Neural cell (in vitro differentiated cells): ENCODE measurements around the gene NRCAM. TPM values are rescaled to one million over a fixed set of nuclear protein-coding genes. Genes with fewer than 3 reads are reported as not detected.

ENCODE experiments used
- H2AFZ ChIP-seq: fragments of 200-600, 300-800 bp; sonication (generic), shearing (Covaris generic); 2 replicates; pipeline ENCODE4 v1.6.0; 2014; ENCODE audit warnings: low read depth, mild to moderate bottlenecking, antibody characterized with exemption, low read length, moderate library complexity
- H3F3A ChIP-seq: fragments of 200-600 bp; shearing (Covaris generic); 2 replicates; pipeline ENCODE4 v1.6.1; 2016; ENCODE audit warnings: mild to moderate bottlenecking, moderate library complexity, mixed read lengths, antibody characterized with exemption, low read length; ENCODE audit not compliant: insufficient read depth, poor library complexity, severe bottlenecking
- H3K27ac ChIP-seq: fragments of 200-600, 300-800 bp; sonication (generic), shearing (Covaris generic); 2 replicates; pipeline ENCODE4 v1.5.1; 2014; ENCODE audit warnings: mild to moderate bottlenecking, low read length, moderate library complexity
- H3K27me3 ChIP-seq: fragments of 300-800, 200-600 bp; sonication (generic), shearing (Covaris generic); 2 replicates; pipeline ENCODE4 v1.6.0; 2014; ENCODE audit warnings: mild to moderate bottlenecking, low read depth, low read length, moderate library complexity; ENCODE audit not compliant: insufficient read depth
- H3K36me3 ChIP-seq: fragments of 300-800, 200-600 bp; sonication (generic), shearing (Covaris generic); 2 replicates; pipeline ENCODE4 v1.5.1; 2014; ENCODE audit warnings: mild to moderate bottlenecking, antibody characterized with exemption, low read length, moderate library complexity; ENCODE audit not compliant: insufficient read depth
- H3K4me2 ChIP-seq: fragments of 300-800, 200-600 bp; sonication (generic), shearing (Covaris generic); 2 replicates; pipeline ENCODE4 v1.6.0; 2014; ENCODE audit warnings: mild to moderate bottlenecking, low read length
- H3K4me3 ChIP-seq: fragments of 300-800, 200-600 bp; sonication (generic), shearing (Covaris generic); 2 replicates; pipeline ENCODE4 v1.5.1; 2014; ENCODE audit warnings: mild to moderate bottlenecking, low read length, moderate library complexity
- H3K79me2 ChIP-seq: fragments of 200-600 bp; shearing (Covaris generic); replicated peaks from 2 replicates; pipeline ENCODE4 v1.6.0; 2014; ENCODE audit warnings: mild to moderate bottlenecking, low read length, moderate library complexity; ENCODE audit not compliant: insufficient read depth
- H3K9ac ChIP-seq: fragments of 300-800, 200-600 bp; sonication (generic), shearing (Covaris generic); 2 replicates; pipeline ENCODE4 v1.6.1; 2016; ENCODE audit warnings: mild to moderate bottlenecking, low read length, mixed read lengths
- H3K9me2 ChIP-seq: fragments of 200-600 bp; shearing (Covaris generic); 2 replicates; pipeline ENCODE4 v1.6.1; 2016; ENCODE audit warnings: mild to moderate bottlenecking, low read length, mixed read lengths; ENCODE audit not compliant: insufficient read depth
- H3K9me3 ChIP-seq: fragments of 200-600, 300-800 bp; sonication (generic), shearing (Covaris generic); 2 replicates; pipeline ENCODE4 v1.6.1; 2016; ENCODE audit warnings: mild to moderate bottlenecking, mixed run types, low read length, moderate library complexity, mixed read lengths
- H4K20me1 ChIP-seq: fragments of 200-600 bp; shearing (Covaris generic); 2 replicates; pipeline ENCODE4 v1.6.1; 2016; ENCODE audit warnings: mild to moderate bottlenecking, mixed run types; ENCODE audit not compliant: insufficient read depth
- EP300 ChIP-seq: fragments of 450-650 bp; conservative IDR thresholded peaks from 2 replicates; pipeline ENCODE4 v1.6.1; 2014; ENCODE audit warnings: antibody characterized with exemption, mild to moderate bottlenecking, moderate library complexity; ENCODE audit not compliant: poor library complexity, severe bottlenecking
- EZH2 ChIP-seq: fragments of 200-600, 300-800 bp; shearing (Covaris generic), sonication (generic); IDR thresholded peaks from 2 replicates; pipeline ENCODE4 v1.6.1; 2014; ENCODE audit warnings: antibody characterized with exemption, low read length, borderline replicate concordance, mild to moderate bottlenecking; ENCODE audit not compliant: insufficient read depth, poor library complexity, severe bottlenecking
- MXI1 ChIP-seq: fragments of 450-650 bp; conservative IDR thresholded peaks from 2 replicates; pipeline ENCODE4 v1.6.1; 2014; ENCODE audit warnings: antibody characterized with exemption, mild to moderate bottlenecking; ENCODE audit not compliant: poor library complexity, severe bottlenecking
- POLR2AphosphoS5 ChIP-seq: IDR thresholded peaks from 2 replicates; pipeline ENCODE4 v1.6.1; 2012
- RAD21 ChIP-seq: fragments of 450-650 bp; conservative IDR thresholded peaks from 2 replicates; pipeline ENCODE4 v1.6.1; 2014; ENCODE audit warnings: antibody characterized with exemption, mild to moderate bottlenecking, moderate library complexity
- REST ChIP-seq: IDR thresholded peaks from 2 replicates; pipeline ENCODE4 v1.6.1; 2012; ENCODE audit warnings: borderline replicate concordance
- SMC3 ChIP-seq: fragments of 450-650 bp; conservative IDR thresholded peaks from 2 replicates; pipeline ENCODE4 v1.6.1; 2014; ENCODE audit warnings: antibody characterized with exemption, mild to moderate bottlenecking, moderate library complexity; ENCODE audit not compliant: poor library complexity
- TAF1 ChIP-seq: IDR thresholded peaks from 2 replicates; pipeline ENCODE4 v1.6.1; 2012; ENCODE audit warnings: low read depth
- polyA plus RNA-seq: library from polyadenylated mRNA; depleted of rRNA; stranded (reverse); fragments of >200 nt; gene quantifications from 2 replicates; pipeline ENCODE4 v1.2.3, GENCODE V29; 2014
- TF ChIP-seq, protein P1 (sequence below): fragments of 450-650 bp; IDR thresholded peaks from 2 replicates; pipeline ENCODE4 v1.5.1; 2014; ENCODE audit warnings: antibody characterized with exemption, mild to moderate bottlenecking, moderate library complexity; ENCODE audit not compliant: poor library complexity, severe bottlenecking

The NRCAM gene
- polyA plus RNA-seq, 1 donor from 2014 or later = 90.9 TPM

DNA sequence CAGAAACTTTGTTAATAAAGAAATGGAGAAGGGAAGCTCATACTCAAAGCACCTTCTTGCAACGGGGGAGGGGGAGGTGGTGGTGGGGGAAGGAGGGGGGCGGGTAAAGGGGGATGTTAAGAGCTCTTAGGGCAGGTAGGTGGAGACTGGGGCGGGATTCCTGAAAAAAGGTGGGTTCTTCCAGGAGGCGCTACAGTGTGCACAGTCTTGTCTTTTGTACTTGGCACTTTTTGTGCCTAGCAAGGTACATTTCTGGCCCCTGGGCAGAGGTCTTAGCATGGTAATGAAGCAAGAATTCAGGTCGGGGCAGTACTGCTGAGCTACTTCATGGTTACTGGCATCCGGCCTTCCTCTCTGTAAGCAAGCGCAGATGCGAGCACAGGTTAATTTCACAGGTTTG, 310.8 kb downstream of the NRCAM start:
- TF ChIP-seq SMC3 (no peak), POLR2AphosphoS5 (no peak), RAD21 (no peak), EZH2 (no peak), REST (no peak), EP300 (no peak), MXI1 (no peak), TAF1 (no peak)
- TF ChIP-seq, protein P1, sequence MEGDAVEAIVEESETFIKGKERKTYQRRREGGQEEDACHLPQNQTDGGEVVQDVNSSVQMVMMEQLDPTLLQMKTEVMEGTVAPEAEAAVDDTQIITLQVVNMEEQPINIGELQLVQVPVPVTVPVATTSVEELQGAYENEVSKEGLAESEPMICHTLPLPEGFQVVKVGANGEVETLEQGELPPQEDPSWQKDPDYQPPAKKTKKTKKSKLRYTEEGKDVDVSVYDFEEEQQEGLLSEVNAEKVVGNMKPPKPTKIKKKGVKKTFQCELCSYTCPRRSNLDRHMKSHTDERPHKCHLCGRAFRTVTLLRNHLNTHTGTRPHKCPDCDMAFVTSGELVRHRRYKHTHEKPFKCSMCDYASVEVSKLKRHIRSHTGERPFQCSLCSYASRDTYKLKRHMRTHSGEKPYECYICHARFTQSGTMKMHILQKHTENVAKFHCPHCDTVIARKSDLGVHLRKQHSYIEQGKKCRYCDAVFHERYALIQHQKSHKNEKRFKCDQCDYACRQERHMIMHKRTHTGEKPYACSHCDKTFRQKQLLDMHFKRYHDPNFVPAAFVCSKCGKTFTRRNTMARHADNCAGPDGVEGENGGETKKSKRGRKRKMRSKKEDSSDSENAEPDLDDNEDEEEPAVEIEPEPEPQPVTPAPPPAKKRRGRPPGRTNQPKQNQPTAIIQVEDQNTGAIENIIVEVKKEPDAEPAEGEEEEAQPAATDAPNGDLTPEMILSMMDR = no peak
- Histone ChIP-seq H3K27me3 (no peaks in the 10 kb centered on the region), H3K4me2 (no peak overlapping the region), H3K9me3 (no peaks in the 10 kb centered on the region), H3K9ac (no peak overlapping the region), H4K20me1 (no peaks in the 10 kb centered on the region), H3K27ac (no peak overlapping the region), H3K79me2 (no peaks in the 10 kb centered on the region), H3K36me3 (peaks cover 3% of the 10 kb centered on the region), H3K9me2 (no peaks in the 10 kb centered on the region), H3K4me3 (no peak overlapping the region), H3F3A (no peaks in the 10 kb centered on the region), H2AFZ (no peak overlapping the region)

DNA sequence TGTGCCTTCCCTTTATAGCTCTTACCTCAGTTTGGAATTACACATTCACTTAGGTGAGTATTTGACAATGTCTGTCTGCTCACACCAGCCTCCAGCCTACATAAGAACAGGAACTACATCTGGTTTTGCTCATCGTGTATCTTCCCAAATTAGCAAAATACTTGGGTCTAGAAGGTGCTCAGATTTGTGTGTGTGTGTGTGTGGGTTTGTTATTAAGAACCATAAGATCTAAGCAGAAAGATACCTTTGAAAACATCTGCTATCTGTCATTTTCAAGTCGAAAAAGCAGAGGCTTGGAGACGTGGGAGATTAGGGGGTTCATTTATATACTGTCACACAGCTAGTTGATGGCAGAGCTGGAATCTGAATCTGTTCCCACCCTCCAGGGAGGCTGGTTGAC, 311.3 kb downstream of the NRCAM start:
- Histone ChIP-seq H3F3A (no peaks in the 10 kb centered on the region), H3K79me2 (no peaks in the 10 kb centered on the region), H3K4me2 (no peak overlapping the region), H3K9me3 (no peaks in the 10 kb centered on the region), H3K9me2 (no peaks in the 10 kb centered on the region), H3K9ac (no peak overlapping the region), H3K27ac (no peak overlapping the region), H2AFZ (no peak overlapping the region), H3K36me3 (peaks cover 2% of the 10 kb centered on the region), H3K27me3 (no peaks in the 10 kb centered on the region), H3K4me3 (no peak overlapping the region), H4K20me1 (no peaks in the 10 kb centered on the region)
- TF ChIP-seq MXI1 (no peak), POLR2AphosphoS5 (no peak), REST (no peak), SMC3 (no peak), TAF1 (no peak), RAD21 (no peak), EZH2 (no peak), EP300 (no peak)
- TF ChIP-seq, protein P1 = no peak
